ENCODE measurements around the gene GABARAP.

GABARAP gene

GRCh38 chr17:7208754-7209460, 33.3 kb downstream of the GABARAP start:
- DNase-seq, result no peak

- DNase-seq, result no peak
Measured at GRCh38 chr17:7208027-7208571, 34.1 kb downstream of the GABARAP start.

GRCh38 chr17:7207120-7208001, 34.9 kb downstream of the GABARAP start:
- DNase-seq, result peak in 2 of 58 donors; percentile 27 to 50

- no peak for DNase-seq
Measured at GRCh38 chr17:7205561-7205960, 36.7 kb downstream of the GABARAP start.

GRCh38 chr17:7204828-7205461, 37.3 kb downstream of the GABARAP start:
- peak; percentile 36 to 91 (median 82) for DNase-seq

GRCh38 chr17:7204336-7204735, 37.9 kb downstream of the GABARAP start:
- DNase-seq, result peak in 20 of 58 donors; percentile 17 to 71 (median 43)

- DNase-seq, result no peak
Measured at GRCh38 chr17:7203391-7203790, 38.9 kb downstream of the GABARAP start.

GRCh38 chr17:7196651-7197401, 45.4 kb downstream of the GABARAP start:
- no peak for DNase-seq

GRCh38 chr17:7195971-7196370, 46.3 kb downstream of the GABARAP start:
- no peak for DNase-seq

GRCh38 chr17:7192271-7192937, 49.8 kb downstream of the GABARAP start:
- DNase-seq, result peak in 1 of 58 donors; percentile 3

GRCh38 chr17:7191571-7192270, 50.5 kb downstream of the GABARAP start:
- DNase-seq, result peak in 27 of 58 donors; percentile 8 to 61 (median 22)

GRCh38 chr17:7191069-7191468, 51.2 kb downstream of the GABARAP start:
- no peak for DNase-seq

GRCh38 chr17:7190276-7190917, 51.9 kb downstream of the GABARAP start:
- DNase-seq, result no peak

Data from anterior cingulate cortex (tissue), 58 donors.